HG02642 (cell line): Measurements from ENCODE around the gene CTNNA3.

Experiments used
- ATAC-seq: cut with Tn5 transposase; IDR thresholded peaks from one replicate; pipeline ENCODE4 v1.9.1; 2021; ENCODE audit warnings: mild to moderate bottlenecking; ENCODE audit not compliant: unreplicated experiment, poor library complexity

The CTNNA3 gene

DNA sequence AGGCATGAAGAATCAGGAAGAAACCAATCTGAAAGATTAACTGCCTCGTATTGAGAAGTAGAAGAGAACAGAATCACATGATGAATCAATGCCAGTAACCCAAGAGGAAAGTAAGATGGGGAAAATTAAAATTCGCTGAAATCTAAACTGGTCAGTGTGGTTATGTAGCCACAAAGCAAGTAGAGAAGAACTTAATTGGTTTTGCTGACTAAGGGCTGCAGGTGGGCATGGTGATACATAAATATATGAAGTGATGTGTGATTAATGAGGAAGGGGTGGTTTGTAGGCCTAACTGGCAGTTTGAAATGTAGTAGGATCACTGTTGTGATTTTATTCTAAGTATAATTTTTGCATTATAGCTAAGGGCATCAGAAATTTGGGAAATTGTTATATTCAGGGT is 853.6 kb downstream of the CTNNA3 start:
- ATAC-seq: no peak

DNA sequence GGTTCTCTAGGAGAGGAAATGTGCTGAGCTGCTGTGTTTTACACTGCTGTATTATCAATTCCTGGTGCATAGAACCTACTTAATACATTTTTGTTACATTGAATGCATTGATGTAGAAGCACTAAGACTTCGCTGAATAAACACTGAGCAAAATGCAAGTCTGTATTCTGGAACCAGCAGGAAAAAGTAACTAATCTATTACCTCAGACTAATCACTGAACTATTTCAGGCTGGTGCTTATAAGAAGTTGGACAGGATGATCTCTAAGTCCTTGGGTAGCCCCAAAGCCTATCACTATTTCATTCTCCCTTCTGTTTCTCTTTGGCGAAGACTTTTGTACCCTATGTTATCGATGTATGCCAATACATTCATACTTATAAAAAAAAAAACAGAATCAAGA is 857.3 kb downstream of the CTNNA3 start:
- no peak for ATAC-seq

DNA sequence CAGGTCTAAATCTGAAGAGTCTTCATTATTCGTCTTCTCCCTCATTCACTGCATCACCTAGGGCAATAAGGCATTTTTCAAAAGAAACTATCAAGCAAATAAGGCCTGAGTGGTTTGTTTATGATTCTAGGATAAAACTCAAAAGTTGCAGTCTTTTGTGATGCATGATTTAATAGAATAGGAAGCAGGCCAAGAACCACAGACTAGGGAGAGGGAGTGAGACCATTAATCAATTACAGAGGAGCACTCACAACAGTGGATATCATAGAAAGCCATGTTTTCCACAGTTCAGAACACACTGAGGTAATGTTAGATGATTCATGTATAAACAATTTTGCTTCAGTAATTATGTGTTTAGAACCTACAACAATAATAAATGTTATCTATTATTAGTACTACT is 858.0 kb downstream of the CTNNA3 start:
- ATAC-seq: no peak

DNA sequence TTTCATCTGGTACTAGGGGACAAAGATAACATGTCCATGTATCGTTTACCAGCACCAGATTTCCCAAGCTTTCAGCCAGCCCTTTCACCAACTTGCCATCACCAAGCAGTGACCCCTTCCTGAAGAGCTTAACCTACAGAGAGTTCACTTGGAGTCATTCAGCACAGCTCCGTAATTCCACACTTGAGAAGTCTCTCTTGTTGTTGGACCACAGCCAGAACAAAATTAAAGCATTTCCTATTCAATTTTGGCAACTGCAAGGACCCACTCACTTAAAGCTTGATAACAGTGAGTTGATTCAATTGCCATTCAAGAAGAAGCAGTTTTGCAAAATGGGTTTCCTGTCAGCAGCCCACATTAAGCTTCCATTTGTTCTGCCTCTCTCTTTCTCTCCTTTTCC is 858.7 kb downstream of the CTNNA3 start:
- no peak for ATAC-seq

DNA sequence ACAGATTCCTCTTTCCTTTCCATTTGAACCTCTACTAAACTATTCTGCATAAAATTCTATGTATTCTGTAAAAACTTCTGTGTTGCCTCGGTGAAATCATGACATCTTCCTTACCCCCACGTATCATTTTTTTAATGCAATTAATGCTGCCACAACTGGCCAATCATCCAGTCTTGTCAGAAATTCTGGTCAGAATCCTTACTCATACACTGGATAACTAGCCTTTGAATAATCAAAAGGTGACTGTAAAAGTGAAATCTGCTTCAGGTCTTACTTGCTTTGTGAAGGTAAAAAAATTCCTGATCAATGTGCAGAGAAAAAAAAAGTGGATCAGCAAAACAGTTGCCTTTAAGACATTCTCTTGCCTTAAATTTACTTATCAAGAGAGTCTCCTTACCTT is 859.2 kb downstream of the CTNNA3 start:
- ATAC-seq: no peak

DNA sequence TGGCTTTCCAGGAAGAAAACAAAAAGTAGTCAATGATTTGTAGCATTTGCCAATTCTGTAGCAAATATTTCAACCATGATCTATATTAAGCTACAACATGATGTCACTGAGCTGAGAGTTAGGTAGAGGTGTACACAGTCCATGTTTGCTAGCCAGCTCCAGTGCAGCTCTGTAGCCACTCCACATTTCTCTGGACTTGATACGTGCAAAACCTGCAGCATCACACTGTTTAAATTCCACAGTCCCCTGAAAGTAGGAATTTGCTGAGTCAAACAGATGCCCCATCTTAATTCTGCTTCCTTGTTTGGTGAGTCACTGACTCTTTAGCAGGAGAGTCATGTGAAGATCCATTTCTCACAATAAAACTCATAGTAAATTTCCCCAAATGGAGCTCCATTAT is 859.9 kb downstream of the CTNNA3 start:
- no peak for ATAC-seq

DNA sequence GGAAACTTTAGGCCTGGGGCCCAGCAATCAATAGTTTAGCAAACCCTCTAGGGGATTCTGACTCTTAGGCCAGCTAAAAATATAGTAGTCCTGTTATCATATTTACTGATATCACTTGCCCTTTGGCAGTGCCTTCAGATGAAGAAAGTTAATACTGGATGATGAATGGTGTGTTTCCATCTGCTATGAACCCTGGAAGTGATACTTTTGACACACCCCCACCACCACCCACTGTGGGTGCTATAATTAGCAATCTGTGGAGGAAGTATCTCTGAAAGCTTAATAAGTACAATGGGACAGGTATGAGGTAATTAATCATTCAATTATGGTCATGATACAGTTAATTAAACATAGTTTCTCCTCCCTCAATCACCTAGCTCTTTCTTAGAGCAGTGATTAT is 860.6 kb downstream of the CTNNA3 start:
- no peak for ATAC-seq

DNA sequence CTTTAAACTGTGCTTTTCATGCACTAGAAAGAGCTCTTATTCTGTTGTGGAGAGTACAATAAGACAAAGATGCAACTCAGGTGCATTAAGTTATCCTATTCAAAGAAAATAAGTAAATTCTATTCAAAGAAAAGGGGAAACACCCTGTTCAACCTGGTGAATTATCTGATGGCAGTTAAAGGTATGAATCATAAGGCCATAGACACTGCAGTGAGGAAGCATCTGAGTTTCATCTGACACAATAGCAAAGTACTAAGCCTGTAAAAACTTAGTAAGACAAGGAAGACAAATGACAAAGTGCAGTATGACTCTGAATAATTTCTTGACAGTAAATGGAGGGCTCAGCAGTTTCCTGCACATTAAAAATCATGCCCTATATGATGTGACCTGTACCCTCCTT is 861.2 kb downstream of the CTNNA3 start:
- no peak for ATAC-seq

DNA sequence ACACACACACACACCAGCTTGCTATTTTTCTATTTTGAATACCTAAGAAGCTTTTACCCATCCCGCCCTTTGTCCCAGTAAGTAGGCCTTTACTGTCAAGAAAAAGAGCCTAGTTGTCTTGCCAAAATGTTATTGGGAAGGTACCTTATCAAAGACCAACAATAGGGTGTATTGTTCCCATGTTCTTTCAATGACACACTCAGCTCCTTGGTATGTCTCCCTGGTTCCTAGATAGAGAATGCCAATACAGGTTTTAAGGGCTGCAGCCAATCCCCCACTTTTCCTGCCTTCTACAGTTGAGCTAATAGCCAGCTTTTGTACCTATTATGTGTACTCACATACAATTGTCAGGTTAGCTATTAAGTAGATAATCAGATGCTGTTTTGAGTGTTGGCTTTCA is 862.1 kb downstream of the CTNNA3 start:
- no peak for ATAC-seq

DNA sequence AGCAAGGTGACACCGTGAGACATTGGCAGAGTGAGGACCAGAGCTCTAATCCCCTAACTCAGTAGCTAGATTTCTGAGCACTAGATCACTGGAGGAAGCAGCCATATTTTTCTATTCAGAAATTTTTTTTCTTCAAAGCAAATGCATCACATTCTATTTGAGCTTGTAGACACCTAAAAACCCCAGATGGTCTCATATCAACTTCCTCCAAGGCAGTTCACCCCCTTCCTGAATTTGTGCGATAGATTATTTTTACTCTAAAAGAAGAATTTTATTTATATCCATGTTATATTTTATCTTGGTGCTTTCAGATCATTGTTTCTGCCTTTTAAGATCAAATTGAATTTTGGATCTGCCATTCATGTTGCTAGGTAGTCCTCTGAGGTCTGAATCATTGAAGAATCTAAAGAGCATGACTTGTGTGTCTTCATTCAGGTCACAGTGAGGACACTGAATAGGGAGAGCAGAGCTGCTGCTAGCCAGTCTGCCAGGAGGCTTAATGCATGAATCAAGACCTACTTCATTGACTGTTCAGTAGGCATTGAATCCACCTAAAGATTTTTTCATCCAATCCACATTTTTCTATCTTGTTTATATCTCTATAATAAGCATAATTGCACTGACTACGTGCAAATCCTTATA is 863.1 kb downstream of the CTNNA3 start:
- no peak for ATAC-seq

DNA sequence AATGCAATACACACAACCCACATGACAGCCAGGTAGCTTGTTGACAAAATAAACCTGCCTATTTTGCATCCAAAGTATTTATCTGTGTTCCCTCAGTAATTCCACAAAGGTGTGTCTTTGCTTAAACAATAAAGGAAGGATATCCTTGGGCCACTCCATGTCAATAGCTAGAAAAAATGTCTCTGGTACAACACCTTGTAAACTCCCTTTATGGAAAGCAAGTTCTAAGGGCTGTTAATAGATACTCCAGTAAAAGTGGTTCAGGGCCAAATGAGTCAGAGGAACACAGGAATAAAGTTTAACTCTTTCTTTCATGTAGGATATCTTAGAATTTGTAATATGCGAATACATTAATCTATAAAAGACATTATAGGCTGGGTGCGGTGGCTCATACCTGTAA is 867.0 kb downstream of the CTNNA3 start:
- ATAC-seq: no peak

DNA sequence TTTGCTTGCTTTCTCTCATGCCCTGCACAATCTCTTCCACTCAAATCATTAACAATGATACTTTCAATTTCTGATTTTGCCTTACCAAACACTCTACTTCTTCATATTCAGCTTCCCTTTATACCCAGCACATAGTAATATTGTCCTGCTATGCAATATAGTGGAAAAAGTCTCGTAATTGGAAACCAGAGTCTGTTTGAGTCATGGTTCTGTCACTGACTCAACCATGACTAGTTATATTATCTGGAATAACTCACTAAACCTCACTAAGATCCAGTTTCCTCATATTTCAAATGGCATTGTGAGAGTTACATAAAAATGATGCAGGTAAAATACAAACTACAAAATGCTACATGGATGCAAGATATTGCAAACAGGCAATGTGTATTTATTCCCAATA is 868.6 kb downstream of the CTNNA3 start:
- no peak for ATAC-seq

DNA sequence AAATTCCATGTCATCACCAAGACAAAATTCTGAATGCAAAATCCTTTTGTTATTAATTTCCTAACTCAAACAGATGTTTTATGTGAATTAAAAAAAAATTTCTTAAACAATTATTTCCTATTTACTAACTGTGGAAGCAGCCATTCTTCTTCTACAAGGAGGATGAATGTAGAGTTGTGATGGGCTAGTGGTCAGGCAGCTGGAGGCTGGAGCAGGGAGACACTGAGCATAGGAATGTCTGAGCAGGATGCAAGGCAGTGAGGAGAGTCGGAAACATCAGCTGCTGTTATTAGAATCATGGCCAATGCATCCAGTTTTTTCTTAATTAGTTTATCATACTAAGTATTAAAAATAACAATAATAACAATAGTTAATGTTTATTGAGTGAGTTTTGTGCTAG is 872.7 kb downstream of the CTNNA3 start:
- no peak for ATAC-seq

DNA sequence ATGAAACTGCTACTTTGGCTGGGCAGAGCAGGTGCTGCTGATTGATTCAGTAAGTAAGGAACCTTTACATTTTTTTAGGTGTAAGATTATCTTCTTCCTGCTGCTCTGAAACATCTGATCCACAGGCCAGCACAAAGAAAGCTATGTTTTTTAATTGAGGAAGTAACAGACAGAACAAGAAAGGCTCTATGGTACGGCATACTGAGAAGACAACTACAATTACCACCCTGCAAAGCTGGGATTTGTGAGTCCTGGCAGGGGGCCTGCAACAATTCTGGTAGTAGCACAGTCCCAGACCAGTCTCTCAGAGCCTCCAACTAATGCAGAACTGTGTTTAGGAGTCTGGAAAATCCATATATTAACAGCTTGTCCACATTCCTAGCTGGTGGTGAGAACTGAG is 873.2 kb downstream of the CTNNA3 start:
- no peak for ATAC-seq

DNA sequence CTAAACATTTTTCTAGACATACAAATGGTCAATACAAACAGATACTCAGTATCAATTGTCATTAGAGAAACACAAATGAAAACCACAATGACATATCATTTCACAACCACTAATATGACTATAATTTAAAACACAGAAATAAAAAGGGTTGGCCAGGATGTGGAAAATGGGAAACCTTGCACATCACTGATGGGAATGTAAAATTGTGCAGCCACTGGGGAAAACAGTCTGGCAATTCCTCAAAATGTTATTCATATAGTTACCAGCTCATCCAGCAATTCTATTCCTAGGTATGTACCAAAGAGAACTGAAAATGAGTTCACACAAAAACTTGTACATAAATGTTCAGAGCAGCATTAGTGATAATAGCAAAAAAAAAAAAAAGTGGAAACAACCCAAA is 876.3 kb downstream of the CTNNA3 start:
- ATAC-seq: no peak

DNA sequence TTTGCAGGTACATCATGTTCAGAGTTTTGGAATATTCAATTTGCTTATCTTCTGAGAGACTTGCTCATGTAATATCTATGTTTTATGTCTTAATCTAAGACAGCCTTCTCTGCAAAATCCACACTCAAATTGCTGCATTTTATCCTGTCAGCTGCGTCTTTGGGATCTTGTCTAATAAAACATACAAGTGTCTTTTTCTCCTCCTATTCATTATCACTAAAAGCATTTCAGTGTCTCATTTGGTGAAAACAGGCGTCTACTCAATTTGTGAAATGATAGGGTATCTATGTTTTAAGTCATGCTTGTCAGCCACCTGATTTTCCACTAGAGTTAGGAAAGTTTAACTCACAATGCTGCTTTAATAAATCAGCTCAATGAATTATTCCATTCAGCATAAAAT is 882.9 kb downstream of the CTNNA3 start:
- no peak for ATAC-seq

DNA sequence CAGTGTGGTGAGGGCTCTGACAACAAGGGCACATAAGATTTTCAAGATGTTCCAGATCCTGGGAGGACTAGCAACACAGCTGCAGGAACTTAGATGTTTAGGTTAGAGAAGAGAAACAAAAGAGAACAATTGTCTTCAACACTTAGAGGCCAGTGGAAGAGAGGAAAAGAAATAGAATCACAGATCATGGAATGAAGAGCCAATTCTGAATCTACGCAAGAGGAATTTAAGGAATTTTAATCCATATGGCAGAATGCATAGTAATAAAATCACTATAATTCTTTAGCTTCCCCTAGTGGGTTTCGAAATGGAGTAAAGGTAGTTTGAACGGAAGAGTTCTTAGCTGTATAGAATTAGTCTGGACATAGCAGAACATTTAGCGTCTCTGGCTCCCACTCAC is 884.8 kb downstream of the CTNNA3 start:
- ATAC-seq: no peak

DNA sequence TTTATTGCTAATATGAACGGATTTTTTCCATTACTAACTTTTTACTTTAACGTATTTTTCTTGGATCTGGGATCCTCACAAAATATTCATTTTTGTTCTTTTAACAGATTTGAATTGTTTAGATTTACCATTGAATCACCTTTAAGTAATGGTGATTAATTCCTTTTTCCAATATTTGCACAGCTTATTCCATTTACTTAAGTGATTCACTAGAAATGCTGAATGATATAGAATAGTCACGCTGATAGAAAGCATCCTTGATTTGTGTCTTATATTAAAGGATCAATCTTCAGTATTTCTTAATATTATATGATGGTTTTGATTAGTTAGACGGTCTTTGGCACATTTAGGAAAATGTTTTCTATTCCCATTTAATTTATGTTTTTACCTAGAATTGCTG is 886.6 kb downstream of the CTNNA3 start:
- no peak for ATAC-seq

DNA sequence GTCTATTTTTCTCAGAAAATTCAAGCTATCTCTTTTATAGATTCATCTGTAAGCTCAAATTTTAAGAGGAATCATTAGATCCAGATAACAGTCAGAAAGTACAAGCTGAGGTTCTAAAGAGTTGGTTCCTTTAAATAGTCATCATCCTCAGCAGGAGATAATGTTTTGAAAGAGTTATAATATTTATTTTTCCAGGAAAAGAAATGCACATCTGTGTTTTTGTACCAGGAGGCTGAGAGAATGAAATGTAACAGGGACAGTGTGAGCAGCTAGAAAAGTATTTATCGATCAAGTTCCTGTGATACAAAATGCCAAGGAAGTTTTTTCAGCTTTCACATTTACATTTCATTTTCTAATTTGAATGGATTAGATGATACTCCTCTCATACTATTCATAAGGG is 890.4 kb downstream of the CTNNA3 start:
- ATAC-seq: no peak

DNA sequence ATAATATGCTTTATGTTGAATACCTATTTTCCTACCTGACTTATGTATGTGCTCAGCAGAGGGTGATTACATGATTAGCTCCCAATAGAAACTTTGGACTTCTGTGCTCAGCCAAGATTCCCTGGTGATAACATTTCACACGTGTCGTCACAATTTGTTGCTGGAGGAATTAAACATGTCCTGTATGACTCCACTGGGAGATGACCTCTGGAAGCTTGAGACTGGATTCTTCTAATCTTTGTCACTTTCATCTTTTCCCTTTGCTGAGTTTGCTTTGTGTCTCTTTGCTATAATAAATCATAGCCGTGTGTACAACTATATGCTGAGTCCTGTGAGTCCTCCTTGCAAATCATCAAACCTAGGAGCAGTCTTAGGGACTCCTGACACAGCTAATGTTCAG is 891.0 kb downstream of the CTNNA3 start:
- no peak for ATAC-seq

DNA sequence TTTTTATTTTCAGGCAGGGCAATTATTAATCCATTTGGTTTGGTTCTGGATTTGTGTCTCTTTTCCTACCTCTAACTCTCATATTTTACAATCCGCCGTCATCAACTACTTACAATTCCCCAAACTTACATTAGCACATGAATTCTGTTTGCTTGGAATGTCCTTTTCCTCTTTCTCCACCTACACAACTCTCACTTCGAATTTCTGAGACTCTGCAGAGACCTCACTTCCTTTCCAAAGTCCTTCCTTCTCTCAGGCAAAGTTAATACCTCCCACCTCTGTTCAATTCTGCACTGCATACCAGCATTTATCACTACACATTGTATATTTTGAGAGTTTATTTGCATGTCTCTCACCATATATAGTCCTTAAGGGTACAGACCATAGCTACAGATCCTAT is 892.8 kb downstream of the CTNNA3 start:
- no peak for ATAC-seq

DNA sequence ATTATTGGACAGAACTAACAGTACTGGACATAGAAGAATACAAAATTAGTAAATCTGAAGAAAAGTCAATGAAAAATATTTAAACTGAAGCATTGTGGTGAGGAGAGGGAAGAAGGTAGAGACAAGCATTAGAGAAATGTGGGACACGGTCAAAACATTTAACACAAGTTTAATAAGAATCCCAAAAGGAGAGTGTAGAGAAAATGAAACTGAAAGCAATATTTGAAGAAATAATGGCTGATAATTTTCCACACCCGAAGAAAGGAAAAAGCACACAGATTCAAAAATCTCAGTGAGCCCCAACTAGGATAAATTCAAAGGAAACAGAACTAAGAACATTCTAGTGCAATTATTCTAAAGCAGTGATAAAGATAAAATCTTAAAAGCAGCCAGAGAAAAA is 896.5 kb downstream of the CTNNA3 start:
- ATAC-seq: no peak

DNA sequence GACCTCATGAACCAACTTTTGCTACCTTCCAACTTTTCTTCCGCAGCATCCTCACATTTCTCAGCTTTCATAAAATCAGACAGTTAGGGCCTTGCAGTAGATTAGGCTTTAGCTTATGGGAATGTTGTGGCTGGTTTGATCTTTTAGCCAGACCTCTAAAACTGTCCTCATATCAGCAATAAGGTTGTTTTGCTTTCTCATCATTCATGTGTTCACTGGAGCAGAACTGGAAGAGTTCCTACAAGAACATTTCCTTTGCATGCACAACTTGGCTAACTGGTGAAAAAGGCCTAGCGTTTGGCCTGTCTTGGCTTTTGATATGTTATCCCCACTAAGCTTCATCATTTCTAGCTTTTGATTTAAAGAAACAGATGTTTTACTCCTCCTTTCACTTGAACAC is 900.1 kb downstream of the CTNNA3 start:
- ATAC-seq: no peak
